GM20431 (cell line): ENCODE measurements around the gene OPCML.

Experiments
- in situ Hi-C: fragments of 300-500 bp; cut with MseI, MboI; formaldehyde crosslinking; loops from one replicate; pipeline ENCODE4 v1.15.0; 2020; ENCODE audit warnings: low sequenced_read_pairs; ENCODE audit not compliant: unreplicated experiment

The OPCML gene

GRCh38 chr11:133318221-133318620 lies 214.1 kb downstream of the OPCML start:
- in situ Hi-C loops, result no loop called here

GRCh38 chr11:133311230-133311629 lies 221.1 kb downstream of the OPCML start:
- in situ Hi-C loops, result no loop called here

DNA sequence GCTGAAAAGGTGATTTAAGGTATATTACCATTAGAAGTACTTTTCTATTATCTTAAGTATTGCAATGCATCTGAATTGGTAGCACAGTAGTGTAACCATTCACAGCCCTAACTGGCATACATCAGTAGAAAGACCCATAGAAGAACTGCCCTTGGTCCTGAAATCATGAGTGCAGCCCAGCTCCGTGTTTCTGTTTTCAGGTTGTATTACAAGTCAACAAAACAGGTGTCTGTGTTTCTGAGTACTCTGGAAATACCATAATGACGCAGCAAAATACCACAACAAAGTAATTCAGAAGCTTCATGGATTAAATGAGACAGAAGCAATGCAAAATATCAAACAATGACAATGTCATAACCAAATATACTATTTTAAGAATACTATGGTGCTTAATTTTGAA lies 226.3 kb downstream of the OPCML start:
- in situ Hi-C loops, result no loop called here

GRCh38 chr11:133305208-133305956 lies 226.9 kb downstream of the OPCML start:
- in situ Hi-C loops, result no loop called here

GRCh38 chr11:133303262-133303661 lies 229.0 kb downstream of the OPCML start:
- in situ Hi-C loops, result no loop called here

DNA sequence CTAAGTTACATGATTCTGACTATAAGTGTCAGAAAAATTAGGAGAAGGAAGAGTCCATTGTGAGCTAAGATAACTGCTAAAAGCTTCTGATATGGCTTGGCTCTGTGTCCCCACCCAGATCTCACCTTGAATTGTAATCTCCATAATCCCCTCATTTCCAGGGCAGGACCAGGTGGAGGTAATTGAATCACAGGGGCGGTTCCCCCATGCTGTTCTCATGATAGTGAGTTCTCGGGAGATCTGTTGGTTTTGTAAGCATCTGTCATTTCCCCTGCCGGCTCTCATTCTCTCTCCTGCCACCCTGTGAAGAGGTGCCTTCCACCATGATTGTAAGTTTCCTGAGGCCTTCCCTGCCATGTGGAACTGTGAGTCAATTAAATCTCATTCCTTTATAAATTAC lies 230.2 kb downstream of the OPCML start:
- in situ Hi-C loops, result no loop called here

- in situ Hi-C loops, result no loop called here
These were observed 231.6 kb downstream of the OPCML start for GRCh38 chr11:133300666-133301065.

DNA sequence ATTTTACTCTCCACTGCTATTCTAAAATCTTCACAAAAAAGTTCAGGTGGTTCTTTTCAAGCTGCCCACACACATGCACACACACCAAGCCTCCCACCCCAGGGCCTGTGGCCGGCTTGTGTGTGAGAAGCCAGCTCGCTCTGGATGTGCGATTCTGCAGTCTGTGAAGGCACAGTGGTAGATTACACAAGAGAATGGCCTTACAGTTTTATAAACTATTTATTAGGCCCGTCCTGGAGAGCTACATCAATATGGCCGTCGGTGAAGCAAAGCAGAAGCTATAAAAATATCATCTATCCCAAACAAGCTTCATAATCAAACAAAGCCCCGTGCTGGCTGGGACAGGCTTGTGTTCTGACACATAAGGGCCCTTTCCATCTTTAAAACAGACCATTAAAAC lies 240.5 kb downstream of the OPCML start:
- in situ Hi-C loops, result no loop called here

DNA sequence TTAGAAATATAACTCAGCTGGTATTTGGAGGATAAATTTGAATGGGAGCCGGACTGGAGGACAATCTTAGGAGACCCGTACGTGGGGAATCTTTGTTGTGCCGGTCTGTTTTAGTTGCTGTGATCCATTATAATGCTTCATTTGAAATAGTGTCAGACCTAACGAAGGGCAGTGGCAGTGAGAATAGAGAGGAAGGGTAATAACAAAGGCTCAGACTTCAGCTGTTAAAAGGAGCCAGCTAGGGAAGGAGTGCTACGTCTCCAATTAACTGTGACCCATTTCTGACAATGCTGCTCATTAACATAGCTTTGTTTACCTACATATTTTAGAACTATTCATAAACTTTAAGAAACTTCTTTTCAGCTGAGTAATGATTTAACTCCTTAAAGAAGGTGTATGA lies 246.9 kb downstream of the OPCML start:
- in situ Hi-C loops, result no loop called here

DNA sequence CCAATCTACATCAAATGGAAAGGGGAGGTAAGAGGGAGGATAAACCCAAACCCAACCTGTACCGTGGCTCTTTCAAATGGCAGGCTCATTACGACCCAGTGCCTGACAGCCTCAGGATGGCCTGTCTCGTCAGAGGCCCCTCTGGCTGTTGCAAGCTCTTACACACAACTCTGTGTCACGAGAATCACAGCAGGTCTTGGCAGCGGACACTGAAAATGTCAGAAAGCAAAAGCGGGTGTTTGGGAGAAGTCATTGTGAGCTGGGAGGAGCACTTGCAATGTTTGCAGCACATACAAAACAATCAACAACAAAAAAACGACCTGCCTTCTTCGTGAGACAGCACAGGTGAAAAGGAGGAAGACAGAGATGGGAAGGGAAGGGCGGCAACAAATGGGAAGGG lies 248.1 kb downstream of the OPCML start:
- in situ Hi-C loops, result no loop called here

- in situ Hi-C loops, result no loop called here
These were observed 254.4 kb downstream of the OPCML start for GRCh38 chr11:133277886-133278285.

DNA sequence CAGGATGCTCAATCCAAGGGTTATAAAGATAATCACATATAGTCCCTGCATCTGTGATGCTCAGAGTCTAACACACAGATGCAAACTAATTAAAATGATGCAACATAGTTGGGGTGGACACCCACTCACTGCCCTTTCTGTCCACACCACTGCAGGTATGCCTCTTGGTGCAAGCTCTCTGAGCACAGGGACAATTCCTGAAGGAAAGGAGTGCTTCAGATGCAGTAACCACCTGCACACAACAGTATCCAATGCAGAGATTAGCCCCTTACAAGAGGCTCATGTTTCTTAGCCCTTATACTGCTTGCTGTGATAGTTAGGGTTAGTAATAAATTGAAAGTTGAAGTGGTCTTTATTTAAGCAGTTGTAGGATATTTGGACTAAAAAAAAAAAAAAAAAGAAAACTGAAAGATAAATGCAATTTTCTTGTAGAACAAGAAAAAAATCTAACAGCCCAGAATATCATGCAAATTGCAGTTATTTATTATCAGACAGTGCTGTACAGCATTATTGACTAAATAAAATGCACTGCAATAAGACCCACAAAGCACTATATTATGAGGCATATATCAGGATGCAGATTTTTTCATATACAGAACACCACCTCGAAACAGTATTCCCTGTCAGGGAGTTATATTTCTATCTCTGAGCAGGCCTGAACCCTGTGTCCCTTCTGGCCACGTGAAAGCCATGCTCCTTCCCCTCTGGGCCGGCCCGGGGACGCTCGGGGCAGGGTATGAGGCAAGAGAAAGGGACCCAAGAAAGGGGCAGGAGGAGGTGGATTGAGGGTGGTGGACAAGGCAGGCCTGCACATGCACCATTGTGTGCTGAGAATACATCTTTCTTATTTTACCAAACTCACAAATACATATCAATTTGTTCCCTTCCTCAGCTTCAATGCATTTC lies 260.2 kb downstream of the OPCML start:
- in situ Hi-C loops, result no loop called here

GRCh38 chr11:133271206-133271605 lies 261.1 kb downstream of the OPCML start:
- in situ Hi-C loops, result no loop called here

DNA sequence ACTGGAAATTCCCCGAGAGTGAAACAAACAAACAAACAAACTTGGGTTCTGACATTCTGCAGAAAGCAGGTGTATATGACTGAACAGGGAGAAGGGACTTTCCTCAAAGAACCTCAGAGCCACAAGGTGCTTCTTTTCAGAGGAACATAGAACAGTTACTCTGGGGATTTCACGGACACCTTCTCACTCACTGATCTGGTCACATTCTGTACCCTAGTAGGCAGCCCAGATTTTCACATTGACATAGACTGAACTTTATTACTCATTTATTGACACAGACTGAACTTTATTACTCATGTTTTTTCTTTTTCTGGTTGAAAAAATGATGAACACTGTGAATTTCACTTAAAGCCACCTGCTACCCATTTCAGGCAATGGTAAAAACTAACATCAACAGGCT lies 263.0 kb downstream of the OPCML start:
- in situ Hi-C loops, result no loop called here

- in situ Hi-C loops, result no loop called here
These were observed 265.3 kb downstream of the OPCML start for GRCh38 chr11:133266986-133267385.

DNA sequence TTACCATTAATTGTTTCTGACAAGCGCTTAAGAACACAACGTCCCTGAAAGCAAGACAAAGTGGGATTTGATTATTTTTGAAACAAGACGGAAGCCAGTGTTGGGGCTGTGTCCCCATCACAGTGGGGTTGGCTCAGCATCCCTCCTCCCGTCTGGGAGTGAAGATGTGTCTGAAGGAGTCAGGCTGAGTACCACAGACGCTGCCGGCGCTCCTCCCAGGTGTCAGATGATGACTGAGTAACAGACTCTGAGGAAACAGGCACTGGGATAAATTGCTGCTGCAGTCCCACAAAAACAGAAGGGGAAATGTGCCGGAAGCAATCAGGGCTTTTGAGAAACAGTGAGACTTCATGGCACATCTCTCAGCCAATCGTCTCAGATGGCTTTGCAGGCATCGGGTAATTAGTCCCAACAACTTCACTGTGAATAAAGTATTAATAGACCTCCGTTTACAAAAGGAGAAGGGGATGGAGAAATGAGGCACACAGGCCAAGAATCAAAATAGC lies 266.7 kb downstream of the OPCML start:
- in situ Hi-C loops, result no loop called here

- in situ Hi-C loops, result no loop called here
These were observed 269.0 kb downstream of the OPCML start for GRCh38 chr11:133263332-133263731.

DNA sequence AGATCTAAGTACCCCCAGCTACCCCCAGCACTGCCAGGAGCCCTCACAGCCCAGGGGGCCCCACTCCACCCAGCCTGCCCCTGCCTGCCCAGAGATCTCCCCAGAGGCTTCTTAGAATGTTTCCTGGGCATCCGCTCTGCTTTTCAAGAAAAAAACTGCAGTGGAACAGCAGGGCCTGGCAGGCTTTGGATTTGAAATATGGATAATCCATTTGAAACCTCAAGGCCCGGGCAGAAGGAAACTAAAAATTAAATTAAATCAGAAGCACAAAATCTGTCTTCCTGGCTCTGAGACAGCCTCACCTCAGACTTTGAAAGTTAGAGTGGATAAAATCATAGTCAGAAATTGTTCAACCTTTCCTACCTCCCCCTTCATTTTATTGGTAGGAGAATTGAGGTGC lies 273.6 kb downstream of the OPCML start:
- in situ Hi-C loops, result no loop called here

- in situ Hi-C loops, result no loop called here
These were observed 277.7 kb downstream of the OPCML start for GRCh38 chr11:133254601-133255000.

- in situ Hi-C loops, result no loop called here
These were observed 278.7 kb downstream of the OPCML start for GRCh38 chr11:133253570-133253969.

DNA sequence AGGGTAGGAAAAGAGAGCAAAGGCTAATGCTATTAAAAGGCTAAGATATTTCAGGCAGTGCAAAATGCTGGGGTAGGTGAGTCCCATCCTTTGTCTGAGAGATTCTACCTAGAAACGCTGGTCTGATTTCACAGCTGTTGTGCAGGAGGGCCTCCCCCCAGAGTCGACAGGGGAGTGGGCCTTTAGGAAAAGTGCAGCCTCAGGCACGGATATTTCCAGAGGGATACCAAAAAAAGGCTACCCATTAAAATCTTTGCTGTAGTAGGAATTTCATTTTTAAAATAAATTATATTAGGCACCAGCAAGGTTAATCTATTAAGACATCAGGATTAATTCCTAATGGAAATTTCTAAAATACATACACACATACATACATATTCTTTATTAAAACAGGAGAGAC lies 280.5 kb downstream of the OPCML start:
- in situ Hi-C loops, result no loop called here
